ENCODE results near the gene CSNK2A2. TPM values are rescaled to one million over a fixed set of nuclear protein-coding genes. Genes with fewer than 3 reads are reported as not detected.

The CSNK2A2 gene
- polyA plus RNA-seq, 2 of the 4 experiments (the other 2 are of a cell fraction) = 42.5 to 47.6 TPM

- peak; percentile 38; the same call in 1 of the 2 replicates for TF ChIP-seq REST (IDR thresholded peaks at IDR 0.05)
- TF ChIP-seq MAZ (IDR thresholded peaks at IDR 0.05; ENCODE audit: borderline replicate concordance, low read depth, low read length) = no peak
- no peak for TF ChIP-seq MAFK (IDR thresholded peaks at IDR 0.05; ENCODE audit: partially characterized antibody)
- TF ChIP-seq HDAC2 (IDR thresholded peaks at IDR 0.05) = no peak
- TF ChIP-seq ZNF302 (CRISPR knock-in tag; IDR thresholded peaks at IDR 0.05) = no peak
- no peak for TF ChIP-seq ZFP36 (IDR thresholded peaks at IDR 0.05; ENCODE audit: borderline replicate concordance, partially characterized antibody)
- TF ChIP-seq ESRRA (IDR thresholded peaks at IDR 0.05; ENCODE audit: borderline replicate concordance, low read length) = no peak
- peak; percentile 76 for TF ChIP-seq RFX5 (IDR thresholded peaks at IDR 0.05)
- no peak for TF ChIP-seq CBX8 (IDR thresholded peaks at IDR 0.05)
- TF ChIP-seq MAX (IDR thresholded peaks at IDR 0.05) = peak; percentile 99
- TF ChIP-seq PHF8 (IDR thresholded peaks at IDR 0.05; ENCODE audit: borderline replicate concordance, low read depth) = peak; percentile 99
- no peak for TF ChIP-seq HOXA7 (CRISPR knock-in tag; IDR thresholded peaks at IDR 0.05)
- peak; percentile 92; the same call in 1 of the 2 replicates for TF ChIP-seq KDM1A (IDR thresholded peaks at IDR 0.05; ENCODE audit: low read depth)
- no peak for TF ChIP-seq FOSB (CRISPR knock-in tag; IDR thresholded peaks at IDR 0.05)
- no peak for TF ChIP-seq CTCF (IDR thresholded peaks at IDR 0.05)
- no peak for TF ChIP-seq NFE2L2 (conservative IDR thresholded peaks at IDR 0.05; ENCODE audit: low read length)
- TF ChIP-seq RCOR1 (IDR thresholded peaks at IDR 0.05; ENCODE audit: low read depth, low read length) = no peak
- TF ChIP-seq FOSL2 (IDR thresholded peaks at IDR 0.05) = no peak
- TF ChIP-seq FOSL2 (CRISPR knock-in tag; IDR thresholded peaks at IDR 0.05) = peak; percentile 41
- TF ChIP-seq HES2 (IDR thresholded peaks at IDR 0.05) = no peak
- TF ChIP-seq EHF (CRISPR knock-in tag; IDR thresholded peaks at IDR 0.05) = peak; percentile 82; the same call in 1 of the 2 replicates
- TF ChIP-seq PBX3 (IDR thresholded peaks at IDR 0.05) = peak; percentile 96
- peak; percentile 64; the same call in 1 of the 2 replicates for TF ChIP-seq TFCP2L1 (CRISPR knock-in tag; IDR thresholded peaks at IDR 0.05)
- TF ChIP-seq CEBPB (IDR thresholded peaks at IDR 0.05) = peak in 1 of 2 experiments; percentile 31; a peak in 1 of 4 replicates
- no peak for TF ChIP-seq ZC3H11A (IDR thresholded peaks at IDR 0.05)
- TF ChIP-seq CHD2 (IDR thresholded peaks at IDR 0.05; ENCODE audit: low read length, partially characterized antibody) = peak; percentile 79
- no peak for TF ChIP-seq CHD4 (IDR thresholded peaks at IDR 0.05; ENCODE audit: borderline replicate concordance)
- TF ChIP-seq HMGXB4 (CRISPR knock-in tag; IDR thresholded peaks at IDR 0.05; ENCODE audit: borderline replicate concordance) = 0 out of 2 replicates have a peak, but pooled peaks have one; percentile 26
- no peak for TF ChIP-seq EHMT2 (IDR thresholded peaks at IDR 0.05; ENCODE audit: low read depth)
- TF ChIP-seq ATOH8 (CRISPR knock-in tag; IDR thresholded peaks at IDR 0.05; ENCODE audit: low read depth) = no peak; the same call in 1 of the 2 replicates
- TF ChIP-seq NR3C1 (IDR thresholded peaks at IDR 0.05) = no peak
- TF ChIP-seq RARB (CRISPR knock-in tag; IDR thresholded peaks at IDR 0.05) = no peak
Measured at GRCh38 chr16:58129097-58129936, 68.6 kb downstream of the CSNK2A2 start, which contains the start of gene CFAP20 (continued).

Measured in A549 (cell line).